Measurements from ENCODE around the gene SLC35A2.

The SLC35A2 gene

GRCh38 chrX:48948589-48948988 is 37.1 kb upstream of the SLC35A2 start:
- H3K4me3 ChIP-seq (ENCODE audit: low read depth, low read length): no peak overlapping the region
- TF ChIP-seq, protein P1, sequence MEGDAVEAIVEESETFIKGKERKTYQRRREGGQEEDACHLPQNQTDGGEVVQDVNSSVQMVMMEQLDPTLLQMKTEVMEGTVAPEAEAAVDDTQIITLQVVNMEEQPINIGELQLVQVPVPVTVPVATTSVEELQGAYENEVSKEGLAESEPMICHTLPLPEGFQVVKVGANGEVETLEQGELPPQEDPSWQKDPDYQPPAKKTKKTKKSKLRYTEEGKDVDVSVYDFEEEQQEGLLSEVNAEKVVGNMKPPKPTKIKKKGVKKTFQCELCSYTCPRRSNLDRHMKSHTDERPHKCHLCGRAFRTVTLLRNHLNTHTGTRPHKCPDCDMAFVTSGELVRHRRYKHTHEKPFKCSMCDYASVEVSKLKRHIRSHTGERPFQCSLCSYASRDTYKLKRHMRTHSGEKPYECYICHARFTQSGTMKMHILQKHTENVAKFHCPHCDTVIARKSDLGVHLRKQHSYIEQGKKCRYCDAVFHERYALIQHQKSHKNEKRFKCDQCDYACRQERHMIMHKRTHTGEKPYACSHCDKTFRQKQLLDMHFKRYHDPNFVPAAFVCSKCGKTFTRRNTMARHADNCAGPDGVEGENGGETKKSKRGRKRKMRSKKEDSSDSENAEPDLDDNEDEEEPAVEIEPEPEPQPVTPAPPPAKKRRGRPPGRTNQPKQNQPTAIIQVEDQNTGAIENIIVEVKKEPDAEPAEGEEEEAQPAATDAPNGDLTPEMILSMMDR (IDR thresholded peaks at IDR 0.05; ENCODE audit: borderline replicate concordance, insufficient read depth, low read depth, low read length): no peak

- TF ChIP-seq, protein P1 (IDR thresholded peaks at IDR 0.05; ENCODE audit: borderline replicate concordance, insufficient read depth, low read depth, low read length): peak; percentile 86
- no peak overlapping the region for H3K4me3 ChIP-seq (ENCODE audit: low read depth, low read length)
Measured at GRCh38 chrX:48945517-48946348, 34.3 kb upstream of the SLC35A2 start.

DNA sequence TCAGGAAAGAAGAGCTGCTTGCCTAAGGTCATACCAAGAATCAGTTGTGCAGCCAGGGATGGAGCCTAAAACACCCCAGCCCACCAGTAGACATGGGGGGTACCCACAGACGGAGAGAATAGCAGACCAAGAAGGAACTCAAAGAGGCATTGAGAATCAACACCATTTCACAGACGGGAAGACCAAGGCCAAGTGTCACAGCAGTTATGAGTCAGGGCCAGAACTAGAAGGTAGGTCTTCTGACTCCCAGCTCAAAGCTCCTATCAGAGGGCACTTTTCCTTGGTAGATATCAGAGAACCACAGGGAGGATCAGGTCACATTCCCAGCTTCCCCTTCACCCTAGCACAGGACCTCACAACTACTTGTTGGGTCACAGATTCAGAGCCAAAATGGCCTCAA is 31.4 kb upstream of the SLC35A2 start:
- TF ChIP-seq, protein P1 (IDR thresholded peaks at IDR 0.05; ENCODE audit: borderline replicate concordance, insufficient read depth, low read depth, low read length): no peak
- no peak overlapping the region for H3K4me3 ChIP-seq (ENCODE audit: low read depth, low read length)

- no peak overlapping the region for H3K4me3 ChIP-seq (ENCODE audit: low read depth, low read length)
- TF ChIP-seq, protein P1 (IDR thresholded peaks at IDR 0.05; ENCODE audit: borderline replicate concordance, insufficient read depth, low read depth, low read length): no peak
Measured at GRCh38 chrX:48940404-48940955, 29.0 kb upstream of the SLC35A2 start.

DNA sequence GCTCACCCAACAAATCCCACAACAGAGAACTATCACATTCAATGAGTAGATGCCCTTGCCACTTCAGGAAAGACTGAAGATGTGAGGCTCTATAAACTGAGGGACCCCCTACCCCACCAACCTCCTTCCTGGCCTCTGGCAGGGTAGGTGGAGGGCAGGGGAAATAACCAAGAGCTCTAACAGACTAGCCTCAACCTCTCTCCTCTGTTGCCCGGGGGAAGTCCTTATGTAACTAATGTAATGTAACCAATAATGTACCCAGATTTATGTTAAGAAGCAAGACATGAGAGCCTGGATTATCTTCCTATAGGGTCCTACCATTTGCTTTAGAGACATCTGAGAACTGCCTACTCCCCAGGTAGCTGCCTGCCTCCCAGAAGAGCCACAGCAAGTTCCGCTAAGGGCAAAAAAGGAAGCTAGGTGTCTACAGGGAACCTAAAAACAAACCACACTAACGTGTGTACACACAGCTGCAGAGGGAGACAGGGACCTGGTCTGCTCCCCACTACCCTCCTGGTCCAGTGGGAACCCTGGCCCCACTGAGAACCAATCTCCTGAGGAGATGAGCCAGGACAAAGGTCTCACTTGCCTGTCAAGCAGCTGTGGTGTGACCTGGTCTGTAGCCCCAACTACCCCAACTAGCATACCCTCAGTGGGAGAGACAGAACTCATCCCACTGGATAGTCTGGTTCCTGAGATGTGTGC is 28.2 kb upstream of the SLC35A2 start:
- TF ChIP-seq, protein P1 (IDR thresholded peaks at IDR 0.05; ENCODE audit: borderline replicate concordance, insufficient read depth, low read depth, low read length): no peak
- H3K4me3 ChIP-seq (ENCODE audit: low read depth, low read length): no peak overlapping the region

GRCh38 chrX:48938721-48939425 is 27.4 kb upstream of the SLC35A2 start:
- TF ChIP-seq, protein P1 (IDR thresholded peaks at IDR 0.05; ENCODE audit: borderline replicate concordance, insufficient read depth, low read depth, low read length): no peak
- peak overlapping the region; percentile 2 for H3K4me3 ChIP-seq (ENCODE audit: low read depth, low read length)

Measured in GM12875 (cell line).